HG03432 (cell line): ENCODE measurements around the gene CROCC2.

Experiments
- ATAC-seq: cut with Tn5 transposase; IDR thresholded peaks from one replicate; pipeline ENCODE4 v1.9.1; 2021; ENCODE audit warnings: mild to moderate bottlenecking, moderate library complexity; ENCODE audit not compliant: unreplicated experiment

The CROCC2 gene

GRCh38 chr2:240983361-240983995 lies 77.3 kb downstream of the CROCC2 start:
- peak; percentile 53 for ATAC-seq

GRCh38 chr2:240983996-240984498 lies 77.9 kb downstream of the CROCC2 start:
- no peak for ATAC-seq

GRCh38 chr2:240985881-240986786 lies 80.0 kb downstream of the CROCC2 start:
- ATAC-seq = no peak

GRCh38 chr2:240986787-240987411 lies 80.8 kb downstream of the CROCC2 start:
- ATAC-seq = no peak

GRCh38 chr2:240987588-240987987 lies 81.5 kb downstream of the CROCC2 start:
- ATAC-seq = no peak

GRCh38 chr2:240988146-240988545 lies 82.0 kb downstream of the CROCC2 start:
- no peak for ATAC-seq

GRCh38 chr2:240988571-240989271 lies 82.6 kb downstream of the CROCC2 start:
- no peak for ATAC-seq

- ATAC-seq = no peak
These were observed 83.5 kb downstream of the CROCC2 start for GRCh38 chr2:240989451-240990265.

GRCh38 chr2:240990266-240990529 lies 84.1 kb downstream of the CROCC2 start:
- no peak for ATAC-seq

- no peak for ATAC-seq
These were observed 84.7 kb downstream of the CROCC2 start for GRCh38 chr2:240990726-240991377.

- ATAC-seq = no peak
These were observed 85.5 kb downstream of the CROCC2 start for GRCh38 chr2:240991378-240992263.

- no peak for ATAC-seq
These were observed 86.6 kb downstream of the CROCC2 start for GRCh38 chr2:240992572-240993291.

GRCh38 chr2:240993446-240994170 lies 87.5 kb downstream of the CROCC2 start:
- no peak for ATAC-seq

GRCh38 chr2:240994171-240994896 lies 88.2 kb downstream of the CROCC2 start:
- no peak for ATAC-seq

- ATAC-seq = no peak
These were observed 89.2 kb downstream of the CROCC2 start for GRCh38 chr2:240995041-240996021.
